ENCODE data around the gene MARCHF9. TPM values are rescaled to one million over a fixed set of nuclear protein-coding genes. Genes with fewer than 3 reads are reported as not detected.
A peak's percentile ranks its signal among the peaks of the same experiment; 100 is the strongest.

MARCHF9 gene
- total and polyA plus RNA-seq, 9 donors = 5.0 to 15.2 (median 7.7) TPM

DNA sequence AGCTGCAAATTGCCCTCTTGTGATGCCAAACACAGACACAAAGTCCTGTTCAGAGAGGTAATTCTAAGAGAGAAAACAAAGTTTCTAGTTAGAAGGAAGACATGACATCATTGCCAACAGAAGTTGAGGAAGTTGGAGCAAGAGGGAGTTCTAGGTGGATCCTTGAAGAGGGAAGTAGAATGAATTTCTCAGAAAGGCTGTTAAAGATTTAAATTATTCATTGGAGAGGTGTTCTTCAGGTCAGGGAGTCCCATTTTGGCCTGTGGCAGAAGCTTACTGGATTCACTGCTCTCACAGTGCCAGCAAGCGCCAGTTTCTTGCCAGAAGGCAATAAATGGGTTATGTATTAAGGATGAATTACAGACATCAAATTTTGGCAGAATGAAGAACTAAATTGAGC, 43.0 kb downstream of the MARCHF9 start:
- DNase-seq = no peak
- no peak overlapping the region for H3K4me3 ChIP-seq
- WGBS, 3 donors = 90 to 96% (median 94%) methylated on average over 1 of the region's 1 CpG
- intact Hi-C loops (cut with DNase I) = loop anchor here in 1 of 4 donors (5.0 kb wide), 1 partner anchor 34 kb away; no protein-coding TSS in a partner anchor
- TF ChIP-seq EP300 (IDR thresholded peaks at IDR 0.05) (no peak), POLR2A (IDR thresholded peaks at IDR 0.05) (no peak)
- no peaks in the 10 kb centered on the region for H3K27me3 ChIP-seq
- H3K27ac ChIP-seq = no peak overlapping the region
- H3K36me3 ChIP-seq = no peaks in the 10 kb centered on the region
- H3K9me3 ChIP-seq = no peaks in the 10 kb centered on the region
- no peaks in the 10 kb centered on the region for H3K4me1 ChIP-seq (ENCODE audit: insufficient read depth)

DNA sequence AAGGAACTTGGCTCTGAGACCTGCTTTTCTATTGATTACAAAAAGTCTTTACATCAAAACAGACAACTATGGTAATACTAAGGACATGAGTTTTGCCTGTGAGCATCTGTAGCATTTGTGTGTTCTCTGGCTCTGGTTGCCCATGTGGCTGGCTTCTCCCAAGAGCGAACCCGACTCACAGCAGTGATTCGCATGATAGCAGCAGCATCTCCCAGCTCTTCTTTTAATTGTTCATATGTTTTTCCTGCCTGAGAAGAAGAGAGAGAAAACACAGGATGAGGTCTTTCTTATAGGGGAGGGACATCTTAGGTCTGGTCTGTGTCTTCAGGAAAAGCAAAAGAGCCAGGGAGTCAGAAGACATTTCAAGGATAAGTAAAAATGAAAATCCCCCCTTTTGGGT, 46.1 kb downstream of the MARCHF9 start:
- no peak for DNase-seq
- no peaks in the 10 kb centered on the region for H3K36me3 ChIP-seq
- no peaks in the 10 kb centered on the region for H3K4me1 ChIP-seq (ENCODE audit: insufficient read depth)
- intact Hi-C loops (cut with DNase I) = no loop called here
- H3K27ac ChIP-seq = no peak overlapping the region
- TF ChIP-seq, protein P1, sequence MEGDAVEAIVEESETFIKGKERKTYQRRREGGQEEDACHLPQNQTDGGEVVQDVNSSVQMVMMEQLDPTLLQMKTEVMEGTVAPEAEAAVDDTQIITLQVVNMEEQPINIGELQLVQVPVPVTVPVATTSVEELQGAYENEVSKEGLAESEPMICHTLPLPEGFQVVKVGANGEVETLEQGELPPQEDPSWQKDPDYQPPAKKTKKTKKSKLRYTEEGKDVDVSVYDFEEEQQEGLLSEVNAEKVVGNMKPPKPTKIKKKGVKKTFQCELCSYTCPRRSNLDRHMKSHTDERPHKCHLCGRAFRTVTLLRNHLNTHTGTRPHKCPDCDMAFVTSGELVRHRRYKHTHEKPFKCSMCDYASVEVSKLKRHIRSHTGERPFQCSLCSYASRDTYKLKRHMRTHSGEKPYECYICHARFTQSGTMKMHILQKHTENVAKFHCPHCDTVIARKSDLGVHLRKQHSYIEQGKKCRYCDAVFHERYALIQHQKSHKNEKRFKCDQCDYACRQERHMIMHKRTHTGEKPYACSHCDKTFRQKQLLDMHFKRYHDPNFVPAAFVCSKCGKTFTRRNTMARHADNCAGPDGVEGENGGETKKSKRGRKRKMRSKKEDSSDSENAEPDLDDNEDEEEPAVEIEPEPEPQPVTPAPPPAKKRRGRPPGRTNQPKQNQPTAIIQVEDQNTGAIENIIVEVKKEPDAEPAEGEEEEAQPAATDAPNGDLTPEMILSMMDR (IDR thresholded peaks at IDR 0.05) = no peak
- no peak for TF ChIP-seq POLR2A (IDR thresholded peaks at IDR 0.05)
- TF ChIP-seq EP300 (IDR thresholded peaks at IDR 0.05) = no peak
- no peak overlapping the region for H3K4me3 ChIP-seq
- WGBS, 3 donors = 87 to 97% (median 93%) methylated on average over 3 of the region's 3 CpGs
- H3K27me3 ChIP-seq = no peaks in the 10 kb centered on the region
- H3K9me3 ChIP-seq = no peaks in the 10 kb centered on the region

DNA sequence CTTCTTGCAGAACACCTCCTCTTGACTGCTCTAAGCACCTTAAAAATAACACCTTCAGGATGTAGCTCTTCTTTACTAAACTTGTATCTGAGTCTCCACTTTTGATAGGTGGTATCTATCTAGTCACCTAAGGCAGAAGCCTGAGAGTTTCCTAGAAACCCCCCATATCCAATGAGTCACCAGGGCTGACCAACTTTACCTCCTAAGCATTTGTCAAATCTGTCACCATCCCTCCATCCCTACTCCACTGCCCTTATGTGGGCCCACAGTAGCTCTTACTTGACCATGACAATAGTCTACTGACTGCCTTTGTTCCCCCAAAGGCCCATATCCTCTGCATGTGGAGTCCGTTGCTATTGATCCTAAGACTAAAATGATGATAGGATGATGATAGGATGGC, 47.7 kb downstream of the MARCHF9 start:
- H3K9me3 ChIP-seq = no peaks in the 10 kb centered on the region
- intact Hi-C loops (cut with DNase I) = no loop called here
- H3K4me3 ChIP-seq = no peak overlapping the region
- 96% methylated on average over 1 of the region's 1 CpG for WGBS, 3 donors
- no peak for DNase-seq
- H3K27ac ChIP-seq = no peak overlapping the region
- no peaks in the 10 kb centered on the region for H3K36me3 ChIP-seq
- H3K4me1 ChIP-seq (ENCODE audit: insufficient read depth) = no peaks in the 10 kb centered on the region
- TF ChIP-seq, protein P1 (IDR thresholded peaks at IDR 0.05) = no peak
- TF ChIP-seq POLR2A (IDR thresholded peaks at IDR 0.05) (no peak), EP300 (IDR thresholded peaks at IDR 0.05) (no peak)
- no peaks in the 10 kb centered on the region for H3K27me3 ChIP-seq

DNA sequence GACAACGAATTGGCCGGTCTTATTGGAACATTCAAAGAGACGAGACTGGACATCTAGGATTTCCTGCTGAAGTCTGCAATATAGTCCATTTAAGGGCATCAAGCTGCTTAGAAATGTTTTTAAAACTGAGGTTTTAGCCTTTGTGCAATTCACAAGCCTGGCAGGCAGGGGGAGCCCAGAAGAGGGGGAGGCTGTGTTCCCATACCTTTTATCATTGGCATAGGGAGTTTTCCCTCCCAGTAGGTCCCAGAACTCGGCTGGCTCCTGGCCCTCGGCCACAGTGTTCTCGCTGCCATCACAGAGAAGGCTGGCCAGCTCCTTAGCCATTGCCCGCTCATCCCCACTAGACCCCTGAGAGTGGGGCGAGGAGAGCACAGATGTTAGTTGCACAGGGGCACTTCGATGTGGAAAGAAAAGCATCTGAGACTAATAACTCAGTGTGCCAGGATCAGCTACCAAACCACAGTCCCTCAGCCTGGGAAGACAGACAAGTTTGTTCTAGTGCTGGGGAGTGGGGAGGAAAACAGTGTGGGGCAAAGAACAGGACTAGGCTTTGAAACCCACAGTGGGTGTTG, 48.5 kb downstream of the MARCHF9 start:
- peak overlapping the region in 1 of 2 donors; percentile 13 for H3K27ac ChIP-seq

DNA sequence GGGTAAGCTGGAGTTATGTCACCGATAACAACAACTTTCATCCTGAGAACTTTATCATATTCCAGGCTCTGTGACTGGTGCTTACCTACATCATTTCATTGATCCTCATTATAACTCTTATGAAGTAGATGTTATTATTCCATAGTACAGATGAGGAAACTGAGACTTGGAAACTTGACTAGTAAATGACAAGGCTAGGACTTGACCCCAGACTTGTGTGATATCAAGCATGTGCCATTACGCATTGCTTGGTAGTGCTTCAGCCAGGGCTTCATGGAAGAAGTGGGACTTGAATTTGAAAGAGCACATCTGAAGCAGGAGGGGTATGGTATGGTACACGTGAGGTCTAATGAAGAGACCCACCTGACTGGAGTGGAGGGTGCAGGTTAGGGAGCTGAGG, 51.8 kb downstream of the MARCHF9 start:
- WGBS, 3 donors = 94 to 98% (median 98%) methylated on average over 3 of the region's 3 CpGs

More for the DNA sequence above, 48.5 kb downstream of the MARCHF9 start:
- H3K4me3 ChIP-seq = no peak overlapping the region
- TF ChIP-seq EP300 (IDR thresholded peaks at IDR 0.05) = no peak
- TF ChIP-seq, protein P1 (IDR thresholded peaks at IDR 0.05) = peak; percentile 49 to 74 (median 50)
- DNase-seq = peak in 3 of 5 donors; percentile 48 to 69 (median 58)
- H3K36me3 ChIP-seq = no peaks in the 10 kb centered on the region
- no peaks in the 10 kb centered on the region for H3K9me3 ChIP-seq
- no peaks in the 10 kb centered on the region for H3K27me3 ChIP-seq
- intact Hi-C loops (cut with DNase I) = no loop called here
- WGBS, 3 donors = 36 to 41% (median 40%) methylated on average over 9 of the region's 9 CpGs
- H3K4me1 ChIP-seq (ENCODE audit: insufficient read depth) = no peaks in the 10 kb centered on the region

More for the DNA sequence above, 51.8 kb downstream of the MARCHF9 start:
- no peaks in the 10 kb centered on the region for H3K4me1 ChIP-seq (ENCODE audit: insufficient read depth)
- no peak for DNase-seq
- H3K9me3 ChIP-seq = no peaks in the 10 kb centered on the region
- no peak overlapping the region for H3K4me3 ChIP-seq
- no peak overlapping the region for H3K27ac ChIP-seq
- TF ChIP-seq, protein P1 (IDR thresholded peaks at IDR 0.05) = no peak
- TF ChIP-seq EP300 (IDR thresholded peaks at IDR 0.05) = no peak
- TF ChIP-seq POLR2A (IDR thresholded peaks at IDR 0.05) = no peak
- no peaks in the 10 kb centered on the region for H3K36me3 ChIP-seq
- no peaks in the 10 kb centered on the region for H3K27me3 ChIP-seq
- intact Hi-C loops (cut with DNase I) = no loop called here

Data from ovary (tissue), 9 donors.